OCI-M1 (cell line): ENCODE results near the gene CHST10.

Experiments
- DNase-seq: peaks from one replicate; lab custom pipeline; 2025; lab: John Stamatoyannopoulos, UW

Gene CHST10, protein sequence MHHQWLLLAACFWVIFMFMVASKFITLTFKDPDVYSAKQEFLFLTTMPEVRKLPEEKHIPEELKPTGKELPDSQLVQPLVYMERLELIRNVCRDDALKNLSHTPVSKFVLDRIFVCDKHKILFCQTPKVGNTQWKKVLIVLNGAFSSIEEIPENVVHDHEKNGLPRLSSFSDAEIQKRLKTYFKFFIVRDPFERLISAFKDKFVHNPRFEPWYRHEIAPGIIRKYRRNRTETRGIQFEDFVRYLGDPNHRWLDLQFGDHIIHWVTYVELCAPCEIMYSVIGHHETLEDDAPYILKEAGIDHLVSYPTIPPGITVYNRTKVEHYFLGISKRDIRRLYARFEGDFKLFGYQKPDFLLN

DNA sequence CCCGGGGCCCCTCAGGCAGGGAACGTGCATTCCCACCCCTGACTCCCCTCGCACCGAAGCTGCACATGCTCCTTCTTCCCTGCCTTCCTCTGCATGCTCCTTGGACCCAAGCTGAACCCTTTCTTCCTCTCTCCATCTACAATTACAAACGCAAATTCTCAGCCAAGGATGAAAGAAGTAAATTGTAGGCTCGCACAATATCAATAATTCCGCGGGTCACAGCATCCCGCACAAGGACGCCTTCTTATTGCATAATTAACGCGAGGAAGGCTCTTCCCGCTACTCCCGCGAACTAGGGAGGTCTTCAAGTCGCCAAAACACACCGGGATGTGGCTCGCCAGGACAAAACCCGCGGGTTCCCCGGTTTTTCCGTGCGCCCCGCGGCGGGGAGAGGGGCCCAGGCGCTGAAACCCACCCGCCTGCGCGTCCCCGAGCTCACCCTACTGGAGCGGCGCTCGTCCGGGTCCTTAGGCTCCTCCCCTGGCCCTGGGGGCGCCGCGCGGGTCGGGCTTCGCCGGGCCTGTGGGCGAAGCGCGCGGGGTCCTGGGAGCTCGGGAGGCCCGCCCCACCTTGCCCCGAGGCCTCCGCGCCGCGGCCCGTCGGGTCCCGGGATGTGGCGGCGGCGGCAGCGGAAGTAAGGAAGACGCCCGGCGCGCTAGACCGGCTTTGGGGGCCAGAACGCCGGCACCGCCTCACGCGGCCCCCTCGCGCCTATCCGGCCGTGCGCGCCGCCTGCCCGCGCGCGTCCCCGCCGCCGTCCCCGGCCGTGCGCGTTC, at the start of gene CHST10:
TSS of gene CHST10 (minus strand) at position 734 of the 776 bp plus-strand sequence. CDS start 10,993 bp downstream, outside the sequence.
- peak; percentile 63 for DNase-seq

DNA sequence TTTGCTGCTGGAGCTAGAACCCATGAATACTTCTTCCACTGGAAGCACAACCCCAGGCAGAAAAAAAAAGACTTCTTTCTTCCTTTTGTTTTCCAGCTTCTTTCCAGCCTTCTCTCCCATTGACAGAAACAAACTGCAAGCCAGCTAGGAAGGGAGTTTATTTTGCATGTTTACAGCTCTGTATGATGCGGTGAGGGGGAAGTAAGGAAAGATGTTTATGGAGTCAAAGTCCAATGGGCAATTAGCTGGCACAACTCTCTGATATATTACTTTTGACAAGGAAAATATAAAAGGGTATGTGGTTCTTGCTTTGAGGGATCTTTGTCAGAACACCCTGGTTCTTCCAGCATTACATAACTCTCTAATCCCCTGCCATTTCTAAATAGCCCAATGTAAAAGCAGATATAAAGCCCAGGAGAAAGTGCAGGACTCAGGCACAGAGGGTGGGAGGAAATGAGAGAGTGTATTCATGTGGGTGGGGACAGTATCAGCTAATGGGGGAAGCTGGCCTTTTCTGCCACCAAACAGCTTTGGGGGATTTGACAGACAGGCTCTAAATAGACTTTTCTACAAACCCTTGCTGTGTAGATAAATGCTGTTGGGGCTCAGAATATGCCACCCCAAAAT, 43.5 kb upstream of the CHST10 start:
- DNase-seq, result no peak

DNA sequence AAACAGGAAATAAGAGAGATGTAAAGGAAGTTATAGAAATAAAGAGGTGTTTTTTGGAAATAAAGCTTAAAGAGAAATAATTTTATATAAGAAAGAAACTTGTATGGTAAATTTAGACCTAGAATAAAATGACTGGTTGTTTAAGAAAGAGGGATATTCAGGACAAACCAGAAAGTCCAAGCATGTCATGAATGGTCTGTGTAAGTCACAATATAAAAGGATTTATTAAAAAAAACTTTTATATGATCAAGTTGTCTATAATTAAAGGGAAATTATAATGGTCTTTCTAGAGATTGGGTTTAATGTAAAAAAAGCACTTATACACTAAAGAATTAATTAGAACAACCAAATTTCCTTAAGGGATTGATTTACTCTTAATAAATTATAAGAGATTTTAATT, 38.9 kb upstream of the CHST10 start:
- DNase-seq, result peak; percentile 27

DNA sequence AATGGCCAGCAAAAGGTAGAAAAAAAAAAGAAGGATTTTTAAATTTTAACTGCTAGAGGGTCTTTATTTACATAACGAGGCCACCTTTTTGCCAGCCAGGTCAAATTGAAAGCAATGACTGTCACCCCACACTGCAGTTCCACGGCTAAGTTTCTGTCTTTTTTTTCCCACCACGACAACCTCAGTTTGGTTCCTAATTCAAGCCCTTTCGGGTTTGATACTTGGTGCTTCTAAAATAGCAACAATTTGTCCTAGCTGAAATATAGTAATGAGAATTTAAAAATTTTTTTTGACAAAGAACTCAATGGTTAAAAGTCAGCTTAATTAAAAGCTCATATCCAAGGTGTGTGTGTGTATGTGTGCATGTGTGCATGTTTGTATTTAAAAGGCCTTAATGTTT, 36.4 kb upstream of the CHST10 start:
- no peak for DNase-seq

DNA sequence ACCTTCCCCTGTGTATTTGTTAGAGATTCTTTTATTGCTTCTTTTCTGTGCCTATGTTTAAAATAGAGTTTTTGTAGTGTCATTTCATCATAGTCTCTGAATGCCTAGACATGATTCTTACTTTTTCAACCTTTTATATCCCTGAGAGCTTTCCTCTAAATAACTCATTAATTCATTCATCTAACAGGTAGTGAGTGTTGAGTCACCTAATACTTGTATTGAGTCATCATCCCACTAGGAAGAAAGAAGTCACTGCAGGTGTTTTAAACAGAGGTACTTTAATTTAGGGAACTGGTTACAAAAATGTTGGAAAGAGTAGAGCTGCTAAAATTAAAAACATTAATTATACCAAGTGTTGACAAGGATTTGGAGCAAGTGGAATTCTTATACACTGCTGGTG, 34.3 kb upstream of the CHST10 start:
- no peak for DNase-seq

DNA sequence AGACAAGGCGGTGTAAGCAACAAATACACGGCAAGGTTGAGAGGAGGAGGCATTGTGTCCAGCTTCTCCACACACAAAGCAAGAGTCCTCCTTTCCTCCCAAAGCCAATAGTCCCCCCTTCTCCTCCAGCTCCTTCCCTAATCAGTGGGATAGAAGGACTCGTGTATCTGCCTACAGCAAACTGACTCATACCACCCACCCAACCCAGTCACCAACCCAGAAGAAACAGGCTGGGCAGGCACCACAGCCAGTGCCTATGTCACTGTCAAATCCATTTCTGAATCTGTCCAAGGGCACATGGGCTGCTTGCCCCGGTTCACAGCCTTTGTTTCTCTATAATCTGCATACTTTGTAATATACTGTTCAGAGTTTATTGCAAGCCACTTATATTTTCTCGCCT, 33.6 kb upstream of the CHST10 start:
- DNase-seq, result no peak

DNA sequence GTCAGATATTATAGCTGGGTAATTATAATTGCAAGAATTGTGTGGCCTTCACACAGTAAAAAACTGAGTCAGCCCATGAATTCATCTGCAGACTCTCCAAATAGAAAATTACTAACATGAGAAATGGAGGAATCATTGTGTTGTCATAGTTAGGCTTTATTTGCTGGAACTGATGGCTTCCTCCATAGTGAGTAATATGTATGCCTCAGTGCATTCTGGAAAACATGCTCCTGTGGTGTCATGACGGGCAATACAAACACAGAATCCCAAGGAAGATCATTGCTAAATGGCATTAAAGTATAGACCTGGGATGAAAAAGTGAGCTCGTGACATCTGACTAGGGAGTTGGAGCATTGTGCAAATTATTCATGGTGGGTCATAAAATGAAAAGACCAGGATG, 29.2 kb upstream of the CHST10 start:
- DNase-seq, result no peak

DNA sequence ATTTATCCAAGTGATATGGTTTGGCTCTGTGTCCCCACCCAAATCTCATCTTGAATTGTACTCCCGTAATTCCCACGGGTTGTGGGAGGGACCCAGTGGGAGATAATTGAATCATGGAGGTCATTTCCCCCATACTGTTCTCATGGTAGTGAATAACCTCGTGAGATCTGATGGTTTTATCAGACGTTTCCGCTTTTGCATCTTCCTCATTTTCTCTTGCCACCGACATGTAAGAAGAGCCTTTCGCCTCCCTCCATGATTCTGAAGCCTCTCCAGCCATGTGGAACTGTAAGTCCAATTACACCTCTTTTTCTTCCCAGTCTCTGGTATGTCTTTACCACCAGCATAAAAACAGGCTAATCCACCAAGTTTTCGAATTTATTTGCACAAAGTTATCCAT, 20.3 kb upstream of the CHST10 start:
- DNase-seq, result peak; percentile 5

DNA sequence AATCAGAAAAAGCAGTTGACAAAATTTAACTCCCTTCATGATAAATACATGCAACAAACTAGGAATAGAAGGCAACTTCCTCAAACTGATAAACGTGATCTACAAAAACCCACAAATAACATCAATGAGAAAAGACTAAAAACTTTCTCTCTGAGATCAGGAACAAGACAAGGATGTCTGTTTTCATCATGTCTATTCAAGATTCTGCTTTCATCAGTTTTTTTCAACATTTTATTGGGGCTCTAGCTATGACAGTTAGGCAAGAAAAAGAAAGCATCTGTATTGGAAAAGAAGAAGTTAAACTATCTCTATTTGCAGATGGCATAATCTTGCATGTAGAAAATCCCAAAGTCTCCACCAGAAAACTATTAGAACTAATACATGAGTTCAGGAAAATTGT, 12.3 kb upstream of the CHST10 start:
- peak; percentile 29 for DNase-seq

DNA sequence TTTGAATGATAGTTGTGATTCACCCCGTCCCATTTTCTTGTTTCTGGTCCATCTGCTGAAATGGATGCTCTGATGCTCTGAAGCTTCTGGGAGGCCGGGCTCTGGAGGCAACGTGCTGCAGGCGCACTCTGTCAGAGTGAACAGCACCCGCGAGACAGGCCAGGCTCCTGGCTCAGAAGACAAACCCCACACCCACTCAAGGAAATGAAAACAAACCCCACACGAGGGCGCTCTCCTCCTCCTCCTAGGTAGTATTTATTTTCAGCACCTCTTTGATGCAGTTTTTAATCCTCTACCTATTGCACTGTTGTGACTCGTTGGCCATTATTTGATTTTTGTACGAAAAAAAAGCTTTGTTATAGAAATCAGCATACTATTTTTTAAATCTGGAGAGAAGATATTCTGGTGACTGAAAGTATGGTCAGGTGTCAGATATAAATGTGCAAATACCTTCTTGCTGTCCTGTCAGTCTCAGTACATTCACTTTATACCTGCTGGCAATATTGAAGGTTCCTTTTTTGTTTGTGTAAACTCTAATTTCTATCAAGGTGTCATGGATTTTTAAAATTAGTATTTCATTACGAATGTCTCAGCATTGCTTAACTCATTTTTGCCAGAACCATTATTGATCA, 10.3 kb upstream of the CHST10 start:
- DNase-seq, result peak; percentile 53

DNA sequence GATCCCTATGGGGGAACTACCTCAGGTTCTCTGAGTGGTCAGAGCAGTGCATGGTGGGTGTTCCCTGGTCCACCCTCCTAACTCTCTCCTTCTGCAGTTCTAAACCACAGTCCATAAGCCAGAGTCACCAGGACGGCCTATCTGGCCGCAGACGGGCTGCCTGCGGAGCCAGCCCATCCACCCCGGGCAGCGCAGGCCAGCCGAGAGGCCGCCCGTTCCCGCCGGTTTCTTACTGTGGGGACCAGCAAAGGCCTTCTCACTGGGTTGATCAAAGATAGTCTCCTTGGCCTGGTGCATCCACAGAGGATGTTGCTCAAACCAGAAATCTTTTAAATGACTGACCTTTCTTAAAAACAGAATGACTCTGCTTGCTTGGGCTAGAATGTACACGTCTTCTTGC, 9.6 kb upstream of the CHST10 start:
- DNase-seq, result no peak

DNA sequence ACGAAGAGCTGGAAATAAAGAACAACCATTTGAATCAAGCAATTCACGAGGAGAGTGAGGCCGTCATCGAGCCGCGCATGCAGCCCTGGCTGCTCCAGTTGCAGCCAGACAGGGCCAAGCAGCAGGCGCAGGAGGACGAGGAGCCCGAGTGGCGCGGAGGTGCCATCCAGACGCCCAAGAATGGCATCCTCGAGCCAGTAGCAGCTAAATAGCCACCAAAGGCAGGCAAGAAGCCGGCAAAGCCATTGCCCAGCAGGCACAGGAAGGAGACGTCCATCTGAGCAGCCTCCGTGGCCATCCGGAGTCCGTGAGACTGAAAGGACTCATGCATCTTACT, 8.9 kb upstream of the CHST10 start:
- DNase-seq, result no peak

DNA sequence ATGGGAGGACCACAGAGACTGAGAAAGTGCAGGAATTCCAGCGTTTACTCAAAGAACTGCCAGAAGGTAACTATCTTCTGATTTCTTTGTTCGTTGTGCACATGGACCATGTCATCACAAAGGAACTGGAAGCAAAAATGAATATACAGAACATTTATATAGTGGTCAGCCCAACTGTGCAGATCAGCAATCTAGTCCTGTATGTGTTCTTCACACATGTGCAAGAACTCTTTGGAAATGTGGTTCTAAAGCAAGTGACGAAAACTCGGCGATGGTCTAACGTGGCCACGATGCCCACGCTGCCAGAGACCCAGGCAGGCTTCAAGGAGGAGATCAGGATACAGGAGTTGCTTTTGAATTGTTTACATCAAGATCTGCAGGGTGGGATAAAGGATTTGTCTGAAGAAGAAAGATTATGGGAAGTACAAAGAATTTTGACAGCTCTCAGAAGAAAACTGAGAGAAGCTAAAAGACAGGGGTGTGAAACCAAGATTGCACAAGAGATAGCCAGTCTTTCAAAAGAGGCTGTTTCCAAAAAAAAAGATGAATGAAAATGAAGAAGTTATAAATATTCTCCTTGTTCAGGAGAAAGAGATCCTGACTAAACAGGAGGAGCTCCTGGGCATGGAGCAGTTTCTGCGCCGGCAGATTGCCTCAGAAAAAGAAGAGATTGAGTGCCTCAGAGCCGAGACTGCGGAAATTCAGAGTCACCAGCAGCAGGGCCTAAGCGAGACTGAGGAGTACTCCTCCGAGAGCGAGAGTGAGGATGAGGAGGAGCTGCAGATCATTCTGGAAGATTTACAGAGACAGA, 8.3 kb upstream of the CHST10 start:
- DNase-seq, result peak; percentile 3

DNA sequence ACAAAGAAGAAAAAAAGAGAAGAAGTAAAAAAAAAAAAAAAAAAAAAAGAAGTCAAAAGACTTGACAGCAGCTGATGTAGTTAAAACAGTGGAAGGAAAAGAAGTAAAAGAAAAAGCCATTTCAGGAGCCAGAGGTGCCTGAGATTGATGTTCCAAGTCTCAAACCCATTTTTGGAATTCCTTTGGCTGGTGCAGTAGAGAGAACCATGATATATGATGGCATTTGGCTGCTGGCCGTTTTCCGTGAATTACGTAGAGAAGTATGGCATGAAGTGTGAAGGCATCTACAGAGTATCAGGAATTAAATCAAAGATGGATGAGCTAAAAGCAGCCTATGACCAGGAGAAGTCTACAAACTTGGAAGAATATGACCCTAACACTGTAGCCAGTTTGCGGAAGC, 7.6 kb upstream of the CHST10 start:
- no peak for DNase-seq

DNA sequence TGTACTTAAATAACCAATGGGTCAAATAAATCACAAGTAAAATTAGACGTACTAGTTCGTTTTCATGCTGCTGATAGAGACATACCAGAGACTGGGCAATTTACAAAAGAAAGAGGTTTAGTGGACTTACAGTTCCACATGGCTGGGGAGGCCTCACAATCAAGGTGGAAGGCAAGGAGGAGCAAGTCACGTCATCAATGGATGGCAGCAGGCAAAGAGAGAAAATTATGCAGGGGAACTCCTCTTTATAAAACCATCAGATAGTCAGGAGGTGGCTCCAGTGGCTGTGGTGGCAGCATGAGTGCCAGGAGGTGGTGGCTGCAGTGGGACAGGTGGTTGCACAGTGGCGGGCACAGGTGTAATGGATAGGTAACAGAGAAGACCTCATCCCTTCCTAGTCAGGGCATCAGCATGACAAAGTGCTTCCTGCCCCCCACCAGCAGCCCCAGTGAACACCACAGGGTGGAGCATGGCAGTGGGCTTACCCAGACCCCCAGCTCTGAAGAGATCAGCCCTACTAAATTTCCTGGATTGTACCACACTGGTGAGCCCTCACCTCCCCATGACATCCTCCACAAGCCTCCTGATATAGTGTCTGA, 6.9 kb upstream of the CHST10 start:
- no peak for DNase-seq

DNA sequence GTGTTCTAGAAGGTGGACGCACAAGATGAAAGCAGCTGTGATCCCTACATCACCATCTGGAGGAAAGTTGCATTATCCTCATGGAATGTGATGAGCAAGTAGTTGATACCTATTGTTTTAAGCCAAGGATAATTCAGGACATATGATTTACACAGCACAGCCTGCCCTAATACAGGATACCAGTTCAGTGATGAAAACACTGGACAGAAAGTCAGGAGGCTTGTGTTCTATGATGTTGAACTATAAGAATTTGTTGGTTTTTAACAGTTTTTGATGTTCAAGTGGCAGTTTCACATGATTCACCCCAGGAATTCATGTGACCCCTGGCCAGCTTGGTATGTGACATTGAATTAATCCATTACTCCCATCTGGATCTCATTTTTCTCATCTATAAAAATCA, 6.2 kb upstream of the CHST10 start:
- no peak for DNase-seq

DNA sequence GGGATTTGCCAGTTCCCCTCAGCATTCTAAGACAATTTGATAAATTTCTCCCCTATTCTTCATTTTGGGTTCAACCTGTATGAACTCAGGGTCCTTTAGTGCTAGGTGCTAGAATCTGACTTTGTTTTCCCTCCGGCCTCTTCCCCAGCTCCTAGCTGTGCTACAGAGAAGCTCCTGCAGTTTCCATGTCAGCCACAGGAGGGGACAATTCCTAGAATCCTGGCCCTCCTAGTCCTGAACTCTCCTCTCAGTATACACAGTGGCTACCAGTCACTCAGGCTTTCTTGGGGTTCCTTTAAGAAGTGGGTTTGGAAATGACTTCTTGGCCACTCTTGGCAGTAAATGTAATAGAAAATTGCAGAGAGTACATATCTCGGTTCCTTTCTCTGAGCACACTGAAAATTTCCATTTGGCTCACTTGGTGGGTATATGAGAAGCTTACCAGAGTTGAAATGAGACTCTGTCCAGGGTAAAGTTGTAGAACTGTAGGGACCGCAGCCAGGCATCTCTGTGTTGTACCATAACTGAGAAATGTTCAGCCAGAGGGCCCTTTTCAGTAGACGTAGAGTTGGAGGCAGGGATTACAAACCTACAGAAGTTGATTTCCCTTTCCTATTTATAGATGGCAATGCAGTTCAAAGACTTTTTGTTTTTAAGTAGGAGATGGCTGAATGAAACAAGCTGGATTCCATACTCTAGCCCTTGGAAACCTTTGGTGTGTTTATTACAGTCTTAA, 5.0 kb upstream of the CHST10 start:
- DNase-seq, result peak; percentile 37

DNA sequence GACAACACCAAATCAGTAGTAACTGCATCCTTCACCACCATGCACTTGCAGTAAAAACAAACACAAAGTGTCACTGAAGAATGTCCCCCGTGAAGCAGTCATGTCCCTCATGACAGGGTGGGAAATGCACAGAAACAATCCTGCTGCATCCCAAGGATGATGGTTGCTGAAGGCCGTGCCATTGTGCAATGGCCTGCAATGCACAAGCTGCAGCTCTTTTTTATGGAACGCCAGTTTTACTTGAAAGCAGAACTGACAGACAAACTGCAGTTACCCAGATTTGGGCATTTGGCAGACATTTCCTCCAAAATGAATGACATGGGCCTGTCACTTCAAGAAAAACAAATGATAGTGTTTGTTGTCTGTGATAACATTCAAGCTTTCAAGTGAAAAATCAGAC, 2.4 kb upstream of the CHST10 start:
- no peak for DNase-seq

DNA sequence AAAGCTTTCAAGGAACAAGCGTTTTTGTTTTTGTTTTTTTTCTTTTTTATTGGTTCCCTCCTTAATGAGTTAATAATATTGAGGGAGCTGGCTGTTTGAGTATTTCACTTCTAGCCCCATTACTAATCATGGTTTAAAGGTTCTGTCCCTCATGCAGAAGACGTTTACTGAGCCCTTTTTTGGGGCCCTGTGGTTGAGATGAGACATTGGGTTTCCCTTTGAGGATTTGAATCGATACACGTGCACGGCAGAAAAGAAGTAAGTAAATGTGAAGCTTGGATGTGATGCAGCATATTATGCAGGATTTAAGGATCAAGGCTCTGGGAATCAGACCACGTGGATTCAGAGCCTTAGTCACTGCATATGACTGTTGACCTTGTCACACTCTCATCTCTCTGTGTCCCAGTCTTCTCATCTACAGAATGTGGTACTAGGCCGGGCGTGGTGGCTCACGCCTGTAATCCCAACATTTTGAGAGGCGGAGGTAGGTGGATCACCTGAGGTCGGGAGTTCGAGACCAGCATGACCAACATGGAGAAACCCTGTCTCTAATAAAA, 1.0 kb upstream of the CHST10 start:
- no peak for DNase-seq

DNA sequence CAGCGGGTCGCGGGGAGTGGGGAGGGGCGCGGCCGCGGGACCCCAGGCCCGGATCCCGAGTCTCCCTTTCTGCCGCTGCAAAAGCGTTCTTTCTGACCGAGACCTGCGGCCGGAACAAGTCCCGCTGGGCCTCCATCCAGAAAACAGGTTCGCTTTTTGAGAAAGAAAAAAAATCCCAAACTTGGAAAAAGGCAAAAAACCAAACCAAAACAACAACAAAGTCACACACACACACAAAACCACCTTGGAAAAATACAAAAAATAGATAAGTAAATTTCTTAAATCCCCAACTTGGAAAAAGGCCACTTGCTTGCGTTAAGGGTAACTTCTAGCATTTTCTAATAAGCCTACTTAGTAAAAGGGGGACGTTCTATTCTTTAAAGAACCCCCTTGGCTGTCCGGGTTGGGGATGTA, 250 bp upstream of the CHST10 start:
- DNase-seq, result no peak
